Measurements from ENCODE around the gene UBE2M.

GRCh38 chr19:58551123-58551497 is 7.3 kb downstream of the UBE2M start:
- TF ChIP-seq CTCF (IDR thresholded peaks at IDR 0.05; ENCODE audit: insufficient read depth, low read length, poor library complexity, severe bottlenecking) (no peak), EZH2phosphoT487 (conservative IDR thresholded peaks at IDR 0.05; ENCODE audit: low read length) (no peak)
